Heart right ventricle (tissue), 16 donors: ENCODE measurements around the gene DDX10. TPM values are rescaled to one million over a fixed set of nuclear protein-coding genes. Genes with fewer than 3 reads are reported as not detected.

Experiments
- ATAC-seq, 8 donors: fragments of 200-7000 bp; cut with Tn5 transposase; one replicate each; pipeline ENCODE4 v1.9.1; 2020; ENCODE audit warnings: mild to moderate bottlenecking in 8 of 8, moderate library complexity in 8 of 8, moderate number of reproducible peaks in 1 of 8
- DNase-seq, 2 donors: peaks; one replicate each; pipeline ENCODE4 v3.0.0-alpha.2; 2020
- H3K27ac ChIP-seq, 10 donors: fragments of 200-600 bp; sonication (generic) in 2 of 10; one replicate each; pipeline versions ENCODE4 v1.5.0 to v1.8.0; 2020 to 2022; ENCODE audit warnings: mild to moderate bottlenecking in 3 of 10
- H3K27me3 ChIP-seq, 7 donors: fragments of 200-600 bp; one replicate each; pipeline ENCODE4 v1.8.0; 2021 to 2022; ENCODE audit warnings: mild to moderate bottlenecking in 2 of 7
- H3K36me3 ChIP-seq, 9 donors: fragments of 200-600 bp; sonication (generic) in 1 of 9; one replicate each; pipeline versions ENCODE4 v1.5.0 to v1.8.0; 2020 to 2022; ENCODE audit warnings: mild to moderate bottlenecking in 2 of 9
- H3K4me1 ChIP-seq, 9 donors: fragments of 200-600 bp; sonication (generic) in 1 of 9; one replicate each; pipeline versions ENCODE4 v1.5.0 to v1.8.0; 2020 to 2022; ENCODE audit warnings: mild to moderate bottlenecking in 4 of 9
- H3K4me3 ChIP-seq, 10 donors: fragments of 200-600 bp; sonication (generic) in 2 of 10; one replicate each; pipeline versions ENCODE4 v1.5.0 to v1.8.0; 2020 to 2022; ENCODE audit warnings: mild to moderate bottlenecking in 7 of 10, moderate library complexity in 2 of 10
- H3K9me3 ChIP-seq, 11 donors: fragments of 200-600 bp in 10 of 11; sonication (generic) in 2 of 11; one replicate each; pipeline versions ENCODE4 v1.5.0 to v1.8.0; 2013 to 2022; ENCODE audit warnings: mild to moderate bottlenecking in 2 of 11, control low read depth in 1 of 11, moderate library complexity in 1 of 11
- WGBS, 2 donors: extraction: QIAGEN DNeasy Blood & Tissue Kit; methylation state at CpG; one replicate each; pipeline ENCODE4 v1.1.7; 2013; ENCODE audit warnings: inconsistent platforms in 1 of 2; 5-methylcytosine and 5-hydroxymethylcytosine counted together
- intact Hi-C, 10 donors: fragments of 100-400 bp; cut with DNase I; formaldehyde crosslinking; loops; one replicate each; pipeline versions ENCODE4 v1.11.1 to v1.14.2; 2022
- polyA plus RNA-seq, 2 donors: library from polyadenylated mRNA; stranded (reverse); fragments of 200-250 nt; gene quantifications; one replicate each; pipeline ENCODE4 v1.2.3, GENCODE V29; 2013
- total RNA-seq, 10 donors: library from RNA; stranded (reverse); fragmentation: NEBNext Ultra II Directional in 3 of 10; extraction: Animal tissue kit (Norgen Biotek cat#: 25700) in 3 of 10; gene quantifications; one replicate each; pipeline versions ENCODE4 v1.2.1 to v1.2.4, GENCODE V29; 2021 to 2023
- TF ChIP-seq, protein P1 (sequence below), 9 donors: fragments of 200-600 bp; sonication (generic) in 2 of 9; IDR thresholded peaks; one replicate each; pipeline versions ENCODE4 v1.5.0 to v1.8.0; 2021 to 2022; ENCODE audit warnings: antibody characterized with exemption in 9 of 9, mild to moderate bottlenecking in 5 of 9, moderate library complexity in 1 of 9
- donor health status: Arrhythmogenic right ventricular cardiomyopathy.
- donor health status: ischemic (EF 13 %, LVEDD 7.1; RV severe dilation, severe dysfunction).
- donor health status: healthy with polysubstance abuse.
- donor health status: DM: no; HTN: yes; CAD: no.
- donor health status: DM: no; HTN: no; CAD: no.
- donor health status: ischemic (EF 25% LVEDD 6.9; RV normal size, moderate dysfunction).
- donor health status: ischemic (EF 25% LVEDD 5.7; RV mildly dilated, moderate dysfunction).
- donor health status: healthy.
- donor health status: DM: yes; HTN: yes; CAD: no.
- donor health status: Ischemic cardiomyopathy.
- donor health status: ischemic (EF 35%, LVEDD 5.7; RV mildly dilated, moderate dysfunction).
- donor health status: nonischemic (EF 11% LVEDD 7.7; RV severe dilation, severe dysfunction).
- donor health status: DM: yes; HTN: yes; CAD: no.
- donor health status: PGD.
- donor health status: ischemic (EF 29% LVEDD 5.4; RV normal size, mild dysfunction).
- donor health status: nonischemic (EF 23%, LVEDD 6.1; RV moderate dilation, normal function).

Gene DDX10
- total and polyA plus RNA-seq, 12 donors = 9.3 to 15.3 (median 11.5) TPM

GRCh38 chr11:108926171-108926840, 261.4 kb downstream of the DDX10 start:
- Histone ChIP-seq H3K36me3 (no peaks in the 10 kb centered on the region), H3K9me3 (no peaks in the 10 kb centered on the region), H3K4me3 (no peak overlapping the region), H3K4me1 (peaks cover 0 to 10% (median 0%) of the 10 kb centered on the region in 9 donors), H3K27ac (no peak overlapping the region), H3K27me3 (no peaks in the 10 kb centered on the region)
- DNase-seq (no peak), ATAC-seq (no peak)
- intact Hi-C loops = no loop called here
- WGBS, 2 donors = 94 to 97% methylated on average over 5 of the region's 5 CpGs
- TF ChIP-seq, protein P1, sequence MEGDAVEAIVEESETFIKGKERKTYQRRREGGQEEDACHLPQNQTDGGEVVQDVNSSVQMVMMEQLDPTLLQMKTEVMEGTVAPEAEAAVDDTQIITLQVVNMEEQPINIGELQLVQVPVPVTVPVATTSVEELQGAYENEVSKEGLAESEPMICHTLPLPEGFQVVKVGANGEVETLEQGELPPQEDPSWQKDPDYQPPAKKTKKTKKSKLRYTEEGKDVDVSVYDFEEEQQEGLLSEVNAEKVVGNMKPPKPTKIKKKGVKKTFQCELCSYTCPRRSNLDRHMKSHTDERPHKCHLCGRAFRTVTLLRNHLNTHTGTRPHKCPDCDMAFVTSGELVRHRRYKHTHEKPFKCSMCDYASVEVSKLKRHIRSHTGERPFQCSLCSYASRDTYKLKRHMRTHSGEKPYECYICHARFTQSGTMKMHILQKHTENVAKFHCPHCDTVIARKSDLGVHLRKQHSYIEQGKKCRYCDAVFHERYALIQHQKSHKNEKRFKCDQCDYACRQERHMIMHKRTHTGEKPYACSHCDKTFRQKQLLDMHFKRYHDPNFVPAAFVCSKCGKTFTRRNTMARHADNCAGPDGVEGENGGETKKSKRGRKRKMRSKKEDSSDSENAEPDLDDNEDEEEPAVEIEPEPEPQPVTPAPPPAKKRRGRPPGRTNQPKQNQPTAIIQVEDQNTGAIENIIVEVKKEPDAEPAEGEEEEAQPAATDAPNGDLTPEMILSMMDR (IDR thresholded peaks at IDR 0.05) = no peak

- Histone ChIP-seq H3K27ac (no peak overlapping the region), H3K4me1 (peaks cover 0 to 10% (median 0%) of the 10 kb centered on the region in 9 donors), H3K27me3 (no peaks in the 10 kb centered on the region), H3K9me3 (no peaks in the 10 kb centered on the region), H3K4me3 (no peak overlapping the region), H3K36me3 (no peaks in the 10 kb centered on the region)
- intact Hi-C loops = no loop called here
- 91 to 93% methylated on average over 3 of the region's 3 CpGs for WGBS, 2 donors
- ATAC-seq (no peak), DNase-seq (no peak)
- TF ChIP-seq, protein P1 (IDR thresholded peaks at IDR 0.05) = no peak
Observed at GRCh38 chr11:108926841-108927577, 262.1 kb downstream of the DDX10 start.

- H3K4me1 ChIP-seq = peaks cover 0 to 10% (median 0%) of the 10 kb centered on the region in 9 donors
- intact Hi-C loops = no loop called here
- no peaks in the 10 kb centered on the region for H3K9me3 ChIP-seq
- H3K4me3 ChIP-seq = no peak overlapping the region
- 70 to 74% methylated on average over 7 of the region's 7 CpGs for WGBS, 2 donors
- ATAC-seq (no peak), DNase-seq (no peak)
- H3K27ac ChIP-seq = no peak overlapping the region
- no peaks in the 10 kb centered on the region for H3K36me3 ChIP-seq
- no peaks in the 10 kb centered on the region for H3K27me3 ChIP-seq
- TF ChIP-seq, protein P1 (IDR thresholded peaks at IDR 0.05) = no peak
Observed at GRCh38 chr11:108927791-108928545, 263.1 kb downstream of the DDX10 start.

DNA sequence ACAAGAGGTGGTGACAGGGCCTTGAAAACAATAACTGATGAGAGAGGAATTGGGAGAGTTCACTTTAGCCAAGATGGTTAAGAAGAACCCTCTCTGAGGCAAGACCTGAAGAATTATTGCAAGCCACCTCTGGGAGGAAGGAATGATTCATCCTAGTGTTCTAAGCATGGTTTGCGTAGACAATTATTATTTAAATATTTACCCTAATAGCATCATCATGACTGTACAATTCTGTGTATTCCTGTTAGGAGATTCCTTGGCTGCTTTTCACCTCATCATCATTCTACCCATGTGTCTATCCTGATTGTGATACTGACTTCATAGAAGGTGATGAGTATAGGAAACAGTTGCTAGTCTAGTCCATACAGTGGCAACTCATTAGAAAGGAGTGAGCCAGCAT, 264.4 kb downstream of the DDX10 start:
- WGBS, 2 donors = 92 to 97% methylated on average over 1 of the region's 1 CpG
- H3K4me1 ChIP-seq = peaks cover 0 to 5% (median 0%) of the 10 kb centered on the region in 9 donors
- no peak for ATAC-seq
- no peak overlapping the region for H3K27ac ChIP-seq
- no peaks in the 10 kb centered on the region for H3K36me3 ChIP-seq
- no peak for DNase-seq
- H3K27me3 ChIP-seq = no peaks in the 10 kb centered on the region
- intact Hi-C loops = no loop called here
- TF ChIP-seq, protein P1 (IDR thresholded peaks at IDR 0.05) = no peak
- no peak overlapping the region for H3K4me3 ChIP-seq
- H3K9me3 ChIP-seq = no peaks in the 10 kb centered on the region
